ENCODE measurements around the gene ALDH3B2.
"Not testable (repeated sequence)": the region's sequence is repeated elsewhere in the genome, so short reads cannot be mapped to it uniquely, and the experiment has no call there.

ALDH3B2 gene

DNA sequence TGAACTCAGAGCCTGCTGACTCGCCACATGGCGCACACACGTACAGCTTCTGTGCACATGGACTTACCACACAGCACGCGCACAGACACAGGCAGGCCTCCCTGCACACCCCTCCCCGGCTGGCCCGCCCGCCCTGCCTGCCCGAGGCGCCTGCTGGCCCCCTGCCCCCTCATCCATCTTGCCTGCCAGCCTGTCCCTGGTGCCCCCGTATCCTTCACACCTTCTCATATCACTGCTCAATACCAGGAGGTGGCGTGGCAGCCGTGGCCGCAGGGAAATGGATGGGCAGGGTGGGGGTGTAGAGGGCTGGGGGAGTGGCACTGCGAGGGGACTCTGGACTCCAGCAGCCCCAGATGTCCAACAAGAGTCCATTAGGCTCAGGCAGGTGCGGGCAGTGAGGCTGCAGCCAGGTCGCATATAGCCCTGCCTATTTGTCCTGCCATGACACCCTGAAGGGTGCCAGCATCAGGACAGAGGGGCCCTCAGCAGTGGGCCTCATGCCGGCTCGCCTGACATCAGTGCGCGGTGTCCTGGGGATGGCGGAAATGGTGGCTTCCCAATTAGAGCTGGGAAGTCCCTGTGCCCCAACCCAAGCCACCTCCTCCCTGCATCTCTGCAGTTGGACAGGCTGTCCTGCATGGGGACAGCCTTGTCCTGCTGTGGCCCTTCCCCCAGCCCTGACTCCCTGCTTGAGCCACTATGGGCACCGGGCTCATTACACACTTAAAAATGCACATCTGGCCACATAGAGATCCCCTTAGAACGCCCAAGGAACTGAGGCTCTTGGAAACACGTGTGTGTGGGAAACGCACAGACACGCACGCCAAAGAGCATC, 32.9 kb downstream of the ALDH3B2 start:
- no peak for DNase-seq

DNA sequence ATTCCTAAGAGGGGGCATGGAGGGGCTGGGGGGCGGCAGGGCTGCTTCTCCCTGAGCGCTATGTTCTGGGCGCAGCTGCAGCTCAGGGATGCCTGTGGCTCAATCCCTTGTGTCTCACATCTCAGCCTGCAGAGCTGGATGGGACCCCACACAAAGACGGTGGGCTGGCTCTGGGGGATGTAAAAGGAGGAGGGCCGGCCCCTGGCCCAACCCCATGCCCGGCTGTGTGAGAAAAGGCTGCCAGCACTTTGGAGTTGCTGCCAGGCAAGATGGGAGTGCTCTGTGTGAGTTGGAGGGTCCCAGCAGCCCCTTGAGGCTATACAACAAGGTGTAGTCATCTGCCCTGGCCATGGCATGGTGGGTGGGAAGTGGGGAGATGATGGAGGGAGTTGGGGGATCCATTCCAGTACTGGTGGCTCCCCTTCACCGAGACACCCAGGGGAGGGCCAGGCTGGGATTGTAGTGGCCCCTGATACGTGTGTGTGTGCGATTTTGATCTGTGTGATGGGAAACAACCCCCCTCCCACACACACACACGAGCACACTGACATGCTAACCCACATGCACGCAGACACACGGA, 33.6 kb downstream of the ALDH3B2 start:
- no peak for DNase-seq

DNA sequence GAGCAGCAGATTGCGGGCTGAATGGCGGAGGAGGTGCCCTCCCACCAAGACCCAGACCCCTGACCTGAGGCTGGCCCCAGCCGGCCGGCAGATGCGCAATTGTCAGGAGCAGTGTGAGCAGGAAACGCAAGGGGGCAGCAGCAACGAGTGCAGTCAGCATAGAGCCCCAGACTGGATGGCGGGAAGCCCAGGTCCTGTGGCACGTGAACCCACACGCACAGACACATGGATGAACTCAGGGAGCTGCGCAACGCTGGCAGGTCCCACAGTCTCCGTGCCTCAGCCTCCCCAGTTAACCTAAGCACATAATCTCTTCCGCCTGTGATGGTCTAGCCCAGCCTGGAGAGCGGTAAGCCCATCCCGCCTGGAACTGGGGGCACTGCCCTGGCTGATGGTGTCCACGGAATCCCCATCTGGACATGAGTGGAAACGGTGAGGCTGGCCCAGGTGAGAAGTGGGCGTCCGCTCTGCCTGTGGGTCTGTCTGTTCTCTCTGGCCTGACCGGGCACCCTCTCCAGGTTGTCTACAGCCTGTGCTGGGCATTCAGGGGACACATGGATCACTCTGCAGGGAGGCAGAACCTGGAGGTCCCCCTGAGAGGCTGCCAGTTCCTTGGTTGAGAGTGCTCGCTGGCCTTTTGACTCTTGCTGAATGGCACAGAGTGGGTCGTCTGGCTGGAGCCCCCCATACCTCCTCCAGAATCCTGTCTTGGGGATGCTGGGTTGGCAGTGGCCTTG, 34.2 kb downstream of the ALDH3B2 start:
- DNase-seq = peak in 1 of 4 experiments; percentile 44

DNA sequence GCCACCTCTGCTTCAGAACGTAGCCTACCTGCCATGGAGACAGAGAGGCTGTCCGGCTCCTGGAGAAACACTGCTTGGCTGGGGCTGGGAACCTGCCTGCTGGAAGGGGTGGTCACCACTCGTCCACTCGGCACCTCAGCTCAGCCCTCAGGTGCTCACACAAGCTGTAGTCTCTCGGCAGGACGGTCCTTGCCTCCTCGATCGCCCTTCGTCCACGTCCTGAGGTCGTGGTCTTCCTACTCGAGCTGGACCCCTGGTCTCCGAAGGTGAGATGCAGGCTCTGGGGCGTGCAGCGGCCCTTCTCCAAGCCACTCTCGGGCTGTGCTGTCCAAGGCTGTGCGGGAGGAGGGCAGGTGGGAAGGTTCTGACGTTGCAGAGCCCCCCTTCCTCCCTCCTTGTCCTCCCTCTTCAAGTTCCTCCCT, 35.0 kb downstream of the ALDH3B2 start, which contains the start of gene TBX10:
Gene TBX10 (minus strand): TSS at position 326 of the 422 bp plus-strand sequence. CDS start 291 bp downstream, at position 35.
- DNase-seq = no peak

DNA sequence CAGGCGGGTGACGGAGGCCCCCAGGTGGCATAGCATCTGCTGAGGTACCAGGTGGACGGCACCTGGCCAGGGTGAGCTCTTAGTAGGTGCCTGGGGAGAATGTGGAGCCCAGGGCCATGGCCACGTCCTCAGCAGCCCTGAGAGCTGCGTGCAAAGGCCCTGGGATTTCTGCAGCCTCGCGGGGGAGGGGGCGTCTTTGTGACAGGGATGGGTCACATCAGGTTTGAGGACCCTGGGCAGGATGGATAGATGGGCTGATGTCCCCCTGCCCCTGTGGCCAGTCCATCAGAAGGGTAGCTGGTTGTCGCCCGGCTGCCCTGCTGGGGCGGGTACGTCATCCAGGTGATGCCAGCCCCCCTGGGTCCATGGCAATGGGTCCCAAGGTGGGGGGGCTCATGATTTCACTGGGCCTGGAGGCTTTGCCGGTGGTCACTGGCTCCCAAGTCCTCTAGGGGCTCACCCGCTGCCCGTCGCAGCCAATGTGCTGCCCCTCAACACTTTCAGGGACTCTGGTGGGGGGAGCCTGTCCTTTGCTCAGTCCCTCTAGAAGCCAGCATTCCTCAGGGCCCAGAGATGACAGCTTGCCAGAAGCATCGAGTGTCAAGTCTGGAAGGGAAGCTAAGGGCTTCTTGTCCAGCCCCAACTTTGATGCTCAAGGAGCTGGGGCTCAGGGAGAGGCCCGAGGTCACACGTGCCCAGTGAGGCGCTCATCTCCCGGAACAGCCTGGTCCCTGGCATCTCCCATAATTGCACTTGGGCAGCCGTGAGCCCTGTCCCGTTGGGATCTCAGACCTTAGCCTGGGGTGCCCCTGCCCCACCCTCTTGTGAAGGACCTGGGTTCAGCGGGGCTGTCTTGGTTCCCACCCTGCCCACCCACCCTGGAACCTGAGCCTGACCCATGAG, 35.6 kb downstream of the ALDH3B2 start:
- DNase-seq = no peak

DNA sequence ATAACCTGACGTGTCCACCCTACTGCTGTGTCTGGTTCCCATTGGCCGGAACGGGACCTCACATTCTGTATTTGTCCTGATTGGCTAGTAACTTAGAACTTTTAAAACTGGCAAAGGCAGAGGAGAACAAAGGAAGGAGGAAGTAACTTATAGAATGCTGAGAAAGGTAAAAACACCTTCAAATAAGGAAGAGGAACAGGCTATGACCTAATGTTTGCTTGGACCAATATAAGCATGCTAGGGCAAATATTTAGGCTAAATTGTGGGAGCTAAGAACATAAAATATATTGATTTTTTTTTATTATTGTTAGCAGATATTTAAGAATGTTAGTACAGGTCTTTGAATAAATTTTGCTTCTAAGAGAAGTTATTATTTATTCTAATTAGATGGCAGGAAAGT, 37.0 kb downstream of the ALDH3B2 start:
- DNase-seq = not testable (repeated sequence)

DNA sequence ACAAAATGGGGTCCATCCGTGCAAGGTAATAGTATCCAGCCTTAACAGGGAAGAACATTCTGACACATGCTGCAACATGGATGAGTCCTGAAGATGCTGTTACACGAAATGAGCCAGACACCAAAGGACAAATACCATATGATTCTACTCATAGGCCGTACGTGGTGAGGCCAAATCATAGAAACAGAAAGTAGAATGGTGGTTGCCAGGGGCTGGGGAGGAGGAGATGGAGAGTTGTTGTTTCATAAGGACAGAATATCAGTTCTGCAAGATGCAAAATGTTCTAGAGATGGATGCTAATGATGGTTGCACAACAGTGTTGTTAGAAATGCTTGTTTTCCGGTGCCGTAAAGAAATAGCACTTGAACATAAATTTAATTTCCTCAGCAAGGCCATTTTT, 37.5 kb downstream of the ALDH3B2 start:
- no peak for DNase-seq

DNA sequence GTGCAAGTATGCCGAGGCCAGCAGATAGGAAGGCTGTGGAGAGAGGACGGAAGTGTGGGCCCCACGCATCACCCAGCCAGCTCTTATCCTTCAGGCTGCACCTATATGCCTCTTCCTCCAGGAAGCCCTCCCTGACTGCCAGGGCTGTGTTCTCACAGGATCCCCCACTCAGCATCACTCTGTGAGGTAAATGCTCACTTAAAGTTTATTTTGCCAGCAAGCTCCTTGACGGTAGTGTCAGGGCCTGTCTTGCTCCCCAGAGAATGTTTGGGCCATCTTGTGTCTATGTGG, 39.2 kb downstream of the ALDH3B2 start:
- DNase-seq = no peak

DNA sequence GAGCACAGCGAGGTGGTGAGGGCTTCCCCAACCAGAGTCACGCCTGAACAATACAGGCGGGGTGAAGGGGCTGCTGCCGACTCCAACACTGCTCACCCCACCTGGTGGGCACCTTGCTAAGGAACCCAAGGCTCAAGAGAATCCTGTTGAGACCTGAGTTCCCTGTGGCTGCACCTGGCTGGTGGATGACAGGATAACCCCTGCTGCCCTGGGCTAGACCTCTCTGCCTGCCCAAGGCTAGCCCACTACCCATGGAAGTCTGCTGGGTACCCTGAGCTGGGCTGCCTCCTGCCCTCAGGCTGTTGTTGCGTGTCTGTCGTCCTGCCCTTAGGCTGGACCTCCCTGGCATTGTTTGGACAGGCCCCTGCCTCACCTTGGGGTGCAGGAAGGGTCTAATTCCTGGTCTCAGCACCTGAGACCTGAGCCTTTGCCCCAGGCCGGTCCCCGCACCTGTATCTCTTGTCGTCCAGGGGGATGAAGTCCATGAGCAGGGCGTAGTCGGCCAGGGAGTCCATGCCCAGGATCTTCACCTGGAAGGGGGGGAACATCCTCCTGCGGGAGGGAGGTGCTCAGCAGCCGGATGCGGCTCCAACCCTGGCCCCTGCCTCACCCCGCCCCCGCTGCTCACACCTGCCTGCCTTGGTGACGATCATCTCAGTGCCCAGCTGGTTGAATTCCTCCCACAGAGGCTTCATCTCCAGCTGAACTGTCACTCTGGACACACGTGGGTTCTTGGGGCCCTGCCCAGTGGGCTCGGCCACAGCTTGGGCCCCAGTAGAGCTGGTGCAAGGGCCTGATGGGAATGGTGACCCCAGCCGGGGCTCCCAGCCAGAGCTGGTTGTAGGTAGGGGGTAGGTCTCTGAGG, 39.8 kb downstream of the ALDH3B2 start:
- DNase-seq = no peak

DNA sequence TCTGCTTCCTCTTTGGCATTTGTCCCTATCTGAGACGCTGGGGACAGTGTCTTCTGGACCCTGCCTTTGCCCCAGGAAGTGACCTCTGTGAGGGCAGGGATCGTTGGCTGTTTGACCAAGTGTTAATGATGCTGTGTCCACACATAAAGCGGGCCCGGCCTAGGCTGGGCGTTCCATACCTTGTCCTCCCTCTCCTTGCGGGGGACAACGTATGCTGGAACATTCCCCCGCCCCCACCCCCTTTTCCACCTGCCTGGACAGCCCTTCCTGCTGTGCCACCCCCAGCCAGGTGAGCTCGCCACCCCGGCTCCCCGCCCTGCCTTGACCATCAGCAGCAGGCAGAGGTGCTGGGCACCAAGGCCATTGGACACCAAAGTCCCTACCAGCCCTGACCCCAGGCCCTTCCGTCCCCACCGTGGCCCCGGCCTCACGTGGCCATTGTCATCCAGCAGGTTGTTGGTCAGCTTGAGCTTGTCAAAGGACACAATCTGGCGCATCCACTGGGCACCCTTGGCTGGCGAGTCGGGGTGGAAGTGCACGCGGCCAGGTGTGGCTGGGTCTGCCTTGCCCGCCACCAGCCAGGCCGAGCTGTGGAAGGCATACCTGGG, 40.6 kb downstream of the ALDH3B2 start:
- DNase-seq = no peak

DNA sequence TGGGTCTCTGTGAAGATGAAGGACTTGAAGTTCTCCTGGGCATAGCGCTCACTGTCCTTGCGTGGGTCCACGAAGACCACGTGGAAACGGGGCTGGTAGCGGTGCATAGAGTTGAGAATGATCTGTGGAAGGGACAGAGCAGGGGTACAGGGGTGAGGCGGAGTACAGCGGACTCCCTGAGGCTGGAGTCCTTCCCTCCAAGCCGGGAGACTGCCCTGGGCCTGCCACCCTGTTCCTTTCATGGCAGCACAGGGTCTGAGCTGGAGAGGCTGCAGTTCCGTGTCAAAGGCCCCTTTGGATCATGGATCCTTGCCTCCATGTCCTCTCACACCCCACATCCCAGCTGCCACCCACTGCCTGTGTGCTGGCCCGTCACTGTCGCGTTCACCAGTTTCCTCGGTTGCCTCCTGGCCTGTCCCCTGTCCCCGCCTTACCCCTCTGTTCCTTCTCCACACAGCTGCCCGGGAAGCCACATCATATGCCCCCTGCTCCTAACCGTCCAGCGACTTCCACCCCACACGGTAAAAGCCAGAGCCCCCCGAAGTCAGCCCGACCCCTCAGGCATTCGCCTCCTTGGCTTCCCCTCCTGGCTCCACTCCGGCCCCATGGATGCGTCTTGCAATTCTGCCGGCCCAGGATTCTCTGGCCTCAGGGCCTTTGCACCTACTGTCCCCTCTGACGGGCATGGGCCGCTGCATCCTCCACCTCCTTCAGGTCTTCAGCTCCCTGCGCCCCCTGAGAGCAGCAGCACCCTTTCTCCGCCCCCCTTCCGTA, 41.3 kb downstream of the ALDH3B2 start:
- DNase-seq = no peak

DNA sequence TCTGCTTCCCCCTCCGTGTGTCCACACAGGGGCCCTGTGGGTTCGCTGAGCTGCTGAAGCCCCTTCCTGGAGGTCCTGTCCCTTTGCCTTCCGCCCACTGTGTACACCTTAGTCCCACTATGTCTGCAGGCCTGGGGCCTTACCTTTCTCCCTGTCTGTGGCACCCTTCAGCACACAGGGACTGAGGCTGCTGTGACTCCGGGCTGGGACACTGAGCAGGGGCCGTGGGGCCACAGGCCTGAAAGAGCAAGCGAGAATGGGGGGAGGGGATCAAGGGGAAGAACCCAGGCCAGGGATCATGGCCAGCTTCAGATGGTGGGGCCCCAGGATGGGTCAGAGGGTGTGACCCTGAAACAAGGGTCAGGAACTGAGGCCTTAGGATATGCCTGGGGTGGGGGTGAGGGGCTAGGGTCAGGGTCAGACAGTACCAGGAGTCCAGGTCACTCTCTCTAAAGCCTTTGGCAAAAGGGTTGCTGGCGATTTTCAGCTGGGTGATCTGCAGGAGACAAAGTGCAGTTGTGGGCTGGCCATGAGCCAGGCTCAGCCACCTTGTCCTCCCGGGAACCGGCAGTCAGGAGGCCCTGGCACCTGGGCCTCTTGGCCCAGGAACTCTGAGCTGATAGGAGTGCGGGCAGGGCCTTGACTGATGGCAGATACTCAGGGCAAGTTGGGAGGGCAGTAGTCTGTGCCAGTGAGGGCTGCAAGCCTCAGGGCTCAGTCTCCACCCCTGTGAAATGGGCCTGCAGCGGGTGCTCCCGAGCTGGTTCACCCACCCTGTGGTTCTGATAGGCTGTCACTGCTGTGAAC, 42.0 kb downstream of the ALDH3B2 start:
- DNase-seq = no peak

DNA sequence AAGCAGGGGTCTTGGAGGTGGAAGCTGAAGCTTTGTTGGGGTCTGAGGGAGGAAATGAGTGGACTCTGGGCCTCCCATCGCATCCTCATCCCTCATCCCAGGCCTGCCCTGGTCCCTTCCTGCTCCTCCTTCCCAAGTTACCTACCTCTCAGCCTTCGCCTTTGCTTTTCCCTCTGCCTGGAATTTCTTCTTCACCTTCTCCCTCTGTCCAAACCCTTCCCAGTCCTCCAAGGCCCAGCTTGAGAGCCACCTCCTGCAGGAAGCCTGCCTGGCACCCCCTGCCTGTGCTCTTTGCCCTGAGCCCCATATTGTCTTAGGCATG, 42.6 kb downstream of the ALDH3B2 start:
- DNase-seq = no peak

DNA sequence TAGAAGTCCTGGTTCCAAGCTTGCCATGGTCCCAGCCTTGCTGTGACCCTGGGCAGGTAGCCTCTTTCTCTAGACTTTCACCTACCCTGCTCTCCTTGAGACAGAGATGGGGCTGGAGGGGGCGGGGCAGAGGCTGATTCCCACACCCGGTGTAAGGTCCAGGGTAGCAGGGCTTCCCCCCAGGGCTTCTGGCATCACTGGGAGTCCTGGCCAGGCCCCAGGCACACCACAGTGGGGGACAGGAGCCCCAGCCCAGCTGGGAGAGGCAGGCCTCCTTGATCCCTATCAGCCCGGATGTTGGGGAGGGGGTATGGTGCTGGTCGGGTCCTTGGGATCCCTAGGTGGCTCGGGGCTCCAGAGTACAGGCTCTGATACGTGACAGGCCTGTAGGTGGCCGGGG, 43.0 kb downstream of the ALDH3B2 start:
- no peak for DNase-seq

DNA sequence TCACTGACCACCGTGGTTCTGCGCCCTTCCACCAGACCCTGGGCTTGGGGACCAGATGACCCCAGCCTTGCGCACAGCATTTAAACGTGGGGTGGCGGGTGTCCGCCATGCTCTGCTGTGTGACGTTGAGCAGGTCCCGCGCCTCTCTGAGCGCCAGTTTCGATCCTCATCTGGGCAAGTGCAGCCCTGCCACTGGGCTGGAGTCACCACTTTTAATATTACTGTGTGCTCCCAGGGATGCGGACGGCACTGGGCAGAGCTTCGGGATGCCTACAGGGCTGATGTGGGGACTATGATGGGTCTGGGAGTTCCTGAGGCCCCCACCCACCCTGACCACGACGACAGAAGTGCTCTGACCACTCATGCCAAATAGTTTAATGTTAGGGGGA, 43.5 kb downstream of the ALDH3B2 start:
- no peak for DNase-seq

DNA sequence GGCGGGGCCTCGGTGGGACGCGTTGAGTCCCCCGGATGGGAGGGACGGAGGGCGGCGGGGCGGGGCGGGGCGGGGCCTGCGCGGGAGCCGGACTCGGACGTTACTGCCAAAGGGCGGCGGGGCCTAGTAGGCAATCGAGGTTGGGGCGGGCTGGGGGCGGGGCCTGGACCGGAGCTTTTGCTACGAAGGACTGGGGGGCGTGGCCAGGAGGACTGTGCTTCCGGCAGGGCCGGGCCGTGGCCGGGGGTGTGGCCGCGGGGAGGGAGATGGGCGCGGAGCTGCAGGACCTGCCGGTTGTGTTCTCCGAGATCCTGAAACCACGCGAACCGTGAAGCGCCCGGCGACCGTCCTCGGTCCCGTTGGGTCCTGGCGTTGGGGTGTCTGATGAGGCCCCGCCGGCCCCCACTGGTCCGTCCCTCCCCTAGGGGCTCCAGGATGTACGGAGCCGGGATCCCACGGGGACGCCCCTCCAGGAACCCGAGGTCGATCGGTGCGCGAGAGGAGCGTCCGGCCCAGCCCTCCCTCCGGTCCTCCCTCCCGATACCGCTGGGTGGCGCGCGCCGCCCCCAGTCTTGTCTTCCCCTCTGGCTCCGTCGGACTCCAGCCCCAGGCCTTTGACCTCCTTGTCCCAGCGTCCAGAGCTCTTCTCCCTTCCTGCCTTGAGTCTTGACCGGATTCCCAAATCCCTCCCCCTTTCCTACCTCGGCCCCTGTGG, 44.0 kb downstream of the ALDH3B2 start:
- DNase-seq = peak; percentile 88 to 100 (median 96)

DNA sequence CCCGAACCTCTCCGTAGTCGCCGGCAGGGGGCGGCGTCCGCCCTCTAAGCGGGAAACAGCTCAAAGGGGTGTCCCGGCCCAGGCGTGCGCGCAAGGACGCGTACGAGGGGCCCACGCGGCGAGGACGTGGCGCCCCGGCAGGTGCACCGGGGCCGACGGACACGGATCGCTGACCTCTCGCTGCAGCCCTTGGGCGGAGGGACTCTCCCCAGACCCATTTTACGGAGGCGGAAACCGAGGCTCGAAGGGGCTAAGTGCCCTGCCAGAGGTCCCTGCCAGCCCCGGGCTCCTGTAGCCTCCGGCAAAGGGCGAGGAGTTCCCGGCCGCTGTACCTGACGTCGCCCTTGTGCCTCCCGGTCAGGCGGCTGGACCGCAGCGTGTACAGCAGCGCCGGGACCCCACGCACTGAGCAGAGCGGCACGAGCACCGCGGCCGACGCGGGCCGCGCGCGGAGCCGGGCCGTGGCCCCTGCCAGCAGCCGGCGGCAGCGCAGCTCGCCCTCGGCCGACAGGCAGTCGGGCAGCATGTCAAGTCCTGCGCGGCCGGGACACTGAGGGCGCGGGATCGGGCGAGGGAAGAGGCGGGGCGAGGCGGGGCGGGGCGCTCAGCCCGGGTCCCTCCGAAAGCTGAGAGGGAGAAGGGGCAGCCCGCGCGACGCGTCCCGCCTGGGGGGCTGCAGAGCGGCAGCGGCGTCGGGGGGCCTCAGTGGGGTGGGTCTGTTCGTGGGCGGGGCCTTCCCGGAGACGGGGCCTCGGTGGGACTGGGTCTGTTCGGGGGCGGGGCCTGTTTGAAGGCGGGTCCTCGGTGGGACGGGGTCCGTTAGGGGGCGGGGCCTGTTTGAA, 44.8 kb downstream of the ALDH3B2 start, which contains the start of gene NUDT8:
Gene NUDT8 (minus strand): TSS at position 552 of the 842 bp plus-strand sequence. CDS start 26 bp downstream, at position 526.
- DNase-seq = peak; percentile 74 to 85 (median 78)

Data from activated naive CD4-positive, alpha-beta T cell (primary cell).